GM12874 (cell line): ENCODE measurements around the gene PGLYRP4.

Source experiments
- TF ChIP-seq, protein P1 (sequence below): IDR thresholded peaks from 2 replicates; pipeline ENCODE4 v1.5.1; 2011; ENCODE audit warnings: low read depth, mild to moderate bottlenecking, control low read depth, low read length, moderate library complexity; ENCODE audit not compliant: insufficient read depth

The PGLYRP4 gene

DNA sequence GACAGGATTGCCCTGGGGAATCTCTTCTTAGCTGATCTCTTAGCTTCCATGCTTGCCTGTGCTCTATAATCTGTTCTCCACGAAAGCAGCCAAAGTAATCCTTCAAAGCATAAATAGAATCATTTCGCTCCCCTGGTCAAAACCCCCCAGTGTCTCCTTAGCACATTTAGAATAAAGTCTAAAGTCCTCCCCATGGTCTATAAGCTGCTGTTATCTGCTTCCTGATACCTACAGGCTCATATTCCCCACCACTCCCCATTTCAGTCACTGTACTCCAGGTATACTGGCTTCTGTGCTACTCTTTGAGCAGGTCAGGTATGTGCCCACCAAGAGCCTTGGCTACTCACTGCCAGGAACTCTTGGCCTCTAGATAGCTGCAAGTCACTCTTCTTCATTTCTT lies 23.9 kb upstream of the PGLYRP4 start:
- TF ChIP-seq, protein P1, sequence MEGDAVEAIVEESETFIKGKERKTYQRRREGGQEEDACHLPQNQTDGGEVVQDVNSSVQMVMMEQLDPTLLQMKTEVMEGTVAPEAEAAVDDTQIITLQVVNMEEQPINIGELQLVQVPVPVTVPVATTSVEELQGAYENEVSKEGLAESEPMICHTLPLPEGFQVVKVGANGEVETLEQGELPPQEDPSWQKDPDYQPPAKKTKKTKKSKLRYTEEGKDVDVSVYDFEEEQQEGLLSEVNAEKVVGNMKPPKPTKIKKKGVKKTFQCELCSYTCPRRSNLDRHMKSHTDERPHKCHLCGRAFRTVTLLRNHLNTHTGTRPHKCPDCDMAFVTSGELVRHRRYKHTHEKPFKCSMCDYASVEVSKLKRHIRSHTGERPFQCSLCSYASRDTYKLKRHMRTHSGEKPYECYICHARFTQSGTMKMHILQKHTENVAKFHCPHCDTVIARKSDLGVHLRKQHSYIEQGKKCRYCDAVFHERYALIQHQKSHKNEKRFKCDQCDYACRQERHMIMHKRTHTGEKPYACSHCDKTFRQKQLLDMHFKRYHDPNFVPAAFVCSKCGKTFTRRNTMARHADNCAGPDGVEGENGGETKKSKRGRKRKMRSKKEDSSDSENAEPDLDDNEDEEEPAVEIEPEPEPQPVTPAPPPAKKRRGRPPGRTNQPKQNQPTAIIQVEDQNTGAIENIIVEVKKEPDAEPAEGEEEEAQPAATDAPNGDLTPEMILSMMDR = no peak

DNA sequence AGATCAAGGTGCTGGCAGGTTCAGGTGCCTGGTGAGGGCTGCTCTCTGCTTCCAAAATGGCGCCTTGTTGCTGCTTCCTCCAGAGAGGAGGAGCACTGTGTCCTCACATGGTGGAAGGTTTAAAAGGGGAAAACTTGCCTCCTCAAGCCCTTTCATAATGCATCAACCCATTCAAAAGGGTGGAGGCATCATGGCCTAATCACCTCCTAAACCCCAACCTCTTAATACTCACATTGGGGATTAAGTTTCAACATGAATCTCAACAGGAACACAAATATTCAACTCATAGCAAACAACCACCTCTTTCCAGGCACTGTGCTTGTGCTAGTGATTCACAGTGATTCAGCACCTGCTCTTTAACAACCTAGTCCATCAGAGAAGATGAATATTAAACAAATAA lies 22.6 kb upstream of the PGLYRP4 start:
- TF ChIP-seq, protein P1 = no peak

DNA sequence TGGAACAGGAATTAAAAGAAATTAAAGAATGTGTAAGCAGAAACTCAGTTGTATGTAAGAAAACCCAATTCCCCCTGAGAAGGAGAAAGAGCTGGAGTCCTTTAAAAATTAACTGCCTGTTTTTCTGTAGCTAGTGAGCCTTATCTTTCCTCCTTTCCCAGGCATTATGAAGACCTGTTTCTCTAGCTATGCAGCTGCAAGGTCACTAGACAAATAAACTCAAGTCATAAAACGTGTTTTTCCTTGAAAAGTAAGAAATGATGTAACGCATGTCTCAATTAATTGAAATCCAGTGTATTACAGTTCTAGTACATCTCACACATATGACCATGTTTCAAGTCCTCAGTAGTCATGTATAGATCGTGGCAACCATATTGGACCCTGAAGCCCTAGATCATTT lies 21.5 kb upstream of the PGLYRP4 start:
- TF ChIP-seq, protein P1 = no peak

DNA sequence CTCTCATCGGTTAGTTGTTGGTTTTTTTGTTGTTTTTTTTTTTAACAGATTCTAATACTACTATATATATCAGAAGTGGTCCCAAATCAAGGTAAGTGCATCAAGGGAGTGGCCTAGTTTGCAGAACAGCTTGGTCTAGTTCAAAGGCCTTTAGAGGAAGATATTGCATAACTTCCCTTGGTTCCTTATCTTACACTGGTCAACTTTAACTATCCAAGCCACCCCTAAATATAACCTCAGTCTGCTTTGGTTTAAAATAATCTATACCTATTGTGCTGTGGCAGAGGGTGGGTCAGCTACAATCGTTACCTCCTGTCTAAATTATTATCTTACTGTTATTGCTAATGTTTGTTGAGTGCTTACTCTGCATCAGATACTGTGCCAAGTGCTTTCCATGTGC lies 19.9 kb upstream of the PGLYRP4 start:
- TF ChIP-seq, protein P1 = no peak

DNA sequence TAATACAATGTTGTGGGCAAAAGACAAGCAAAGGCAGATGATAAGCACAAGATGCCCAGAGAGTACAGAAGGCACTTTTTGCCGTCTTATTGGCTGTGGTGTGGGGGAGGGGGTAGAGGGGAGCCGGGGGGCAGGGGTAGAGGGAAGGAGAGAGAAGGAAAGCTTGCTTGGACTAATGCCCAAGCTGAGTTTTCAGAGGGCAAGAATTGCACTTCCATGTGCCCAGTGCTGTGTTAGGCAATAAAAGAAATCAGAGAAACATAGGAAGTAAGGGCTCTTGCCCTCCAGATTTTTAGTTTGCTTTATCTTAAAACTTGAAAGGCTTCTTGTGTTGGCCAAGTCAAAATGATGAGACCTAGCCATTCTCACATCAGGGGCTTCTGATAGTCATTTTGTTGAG lies 18.4 kb upstream of the PGLYRP4 start:
- TF ChIP-seq, protein P1 = no peak

DNA sequence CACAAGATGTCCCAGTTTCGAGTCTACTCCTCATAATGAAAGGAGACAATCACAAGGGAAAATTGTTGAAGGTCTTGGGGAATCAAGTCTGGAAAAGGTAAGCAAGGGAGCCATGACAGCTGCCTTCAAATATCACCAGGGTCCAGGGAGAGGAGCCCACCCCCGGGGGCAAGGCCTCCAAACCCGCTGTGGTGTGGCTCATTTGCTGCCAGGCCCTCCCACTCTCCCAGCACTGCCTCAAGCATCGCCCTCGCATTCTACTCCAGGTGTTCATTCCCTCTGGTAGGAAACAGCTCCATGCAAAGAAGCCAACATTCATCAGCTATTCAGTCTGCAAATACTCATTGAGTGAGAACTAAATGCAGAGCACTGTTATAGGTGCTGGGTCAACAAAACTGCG lies 17.6 kb upstream of the PGLYRP4 start:
- TF ChIP-seq, protein P1 = no peak

DNA sequence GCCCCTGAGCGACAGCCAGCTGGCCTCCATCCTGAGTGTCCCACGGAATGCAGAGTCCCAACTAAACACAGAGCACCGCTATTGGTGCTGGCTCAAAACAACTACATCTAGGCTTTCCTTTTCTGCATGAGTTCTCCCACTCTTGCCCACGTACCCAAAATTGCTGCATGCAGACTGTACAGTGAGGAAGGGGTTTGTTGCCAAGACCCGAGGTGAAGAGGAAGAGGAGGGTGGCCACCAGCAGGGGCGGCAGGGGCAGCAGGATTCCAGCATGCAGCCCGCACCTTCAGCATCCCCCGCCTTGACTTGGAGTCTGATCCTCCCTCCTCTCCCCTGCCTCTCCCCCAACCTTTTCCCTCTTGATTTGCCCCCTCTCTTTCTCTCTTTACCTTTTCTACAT lies 17.1 kb upstream of the PGLYRP4 start:
- TF ChIP-seq, protein P1 = no peak
